ENCODE measurements around the gene C1orf116.

C1orf116 gene

GRCh38 chr1:207021139-207021861 lies 11.3 kb downstream of the C1orf116 start:
- no peak overlapping the region for H3K4me3 ChIP-seq (ENCODE audit: low read depth, low read length)
- no peak for TF ChIP-seq CTCF (IDR thresholded peaks at IDR 0.05; ENCODE audit: insufficient read depth, low read length, missing control alignments)
- POLR2A ChIA-PET, result no interaction called here
- DNase-seq (ENCODE audit: low read depth, low spot score), result no peak
- CTCF ChIA-PET, result interaction anchor here (1.0 to 10.4 kb wide), 3 partner anchors 11 to 29 kb away, joined by 5 to 92 read pairs (median 8); no protein-coding TSS in a partner anchor

- no peak for DNase-seq (ENCODE audit: low read depth, low spot score)
- no peak for TF ChIP-seq CTCF (IDR thresholded peaks at IDR 0.05; ENCODE audit: insufficient read depth, low read length, missing control alignments)
- no peak overlapping the region for H3K4me3 ChIP-seq (ENCODE audit: low read depth, low read length)
- CTCF ChIA-PET, result interaction anchor here (1.0 to 10.4 kb wide), 4 partner anchors 10 to 29 kb away, joined by 5 to 92 read pairs (median 8); no protein-coding TSS in a partner anchor
- POLR2A ChIA-PET, result no interaction called here
Observed at GRCh38 chr1:207020709-207021107, 11.8 kb downstream of the C1orf116 start.

- POLR2A ChIA-PET, result no interaction called here
- no peak for DNase-seq (ENCODE audit: low read depth, low spot score)
- CTCF ChIA-PET, result interaction anchor here (1.5 to 10.4 kb wide), 4 partner anchors 10 to 30 kb away, joined by 3 to 92 read pairs (median 8); no protein-coding TSS in a partner anchor
- no peak overlapping the region for H3K4me3 ChIP-seq (ENCODE audit: low read depth, low read length)
- TF ChIP-seq CTCF (IDR thresholded peaks at IDR 0.05; ENCODE audit: insufficient read depth, low read length, missing control alignments), result no peak
Observed at GRCh38 chr1:207020065-207020708, 12.4 kb downstream of the C1orf116 start.

GRCh38 chr1:207019661-207020060 lies 12.9 kb downstream of the C1orf116 start:
- CTCF ChIA-PET, result interaction anchor here (1.5 to 10.4 kb wide), 3 partner anchors 10 to 30 kb away, joined by 3 to 92 read pairs (median 9); no protein-coding TSS in a partner anchor
- POLR2A ChIA-PET, result no interaction called here

GRCh38 chr1:207019161-207019560 lies 13.4 kb downstream of the C1orf116 start:
- TF ChIP-seq CTCF (IDR thresholded peaks at IDR 0.05; ENCODE audit: insufficient read depth, low read length, missing control alignments), result no peak
- ChIA-PET POLR2A (no interaction called here), CTCF (interaction anchor here (0.6 to 10.4 kb wide), 5 partner anchors 10 to 361 kb away, joined by 3 to 92 read pairs (median 6); no protein-coding TSS in a partner anchor)
- no peak overlapping the region for H3K4me3 ChIP-seq (ENCODE audit: low read depth, low read length)
- DNase-seq (ENCODE audit: low read depth, low spot score), result no peak

More at GRCh38 chr1:207019661-207020060, 12.9 kb downstream of the C1orf116 start:
- no peak for DNase-seq (ENCODE audit: low read depth, low spot score)
- no peak for TF ChIP-seq CTCF (IDR thresholded peaks at IDR 0.05; ENCODE audit: insufficient read depth, low read length, missing control alignments)
- H3K4me3 ChIP-seq (ENCODE audit: low read depth, low read length), result no peak overlapping the region

- no peak for TF ChIP-seq CTCF (IDR thresholded peaks at IDR 0.05; ENCODE audit: insufficient read depth, low read length, missing control alignments)
- H3K4me3 ChIP-seq (ENCODE audit: low read depth, low read length), result no peak overlapping the region
- CTCF ChIA-PET, result interaction anchor here (0.6 to 10.4 kb wide), 6 partner anchors 9 to 360 kb away, joined by 3 to 92 read pairs (median 4); no protein-coding TSS in a partner anchor
- POLR2A ChIA-PET, result no interaction called here
- no peak for DNase-seq (ENCODE audit: low read depth, low spot score)
Observed at GRCh38 chr1:207018707-207019106, 13.8 kb downstream of the C1orf116 start.

All from AG04449 (cell line).